GM18951 (cell line): Measurements from ENCODE around the gene WFDC11.
"Not testable (repeated sequence)": the region's sequence is repeated elsewhere in the genome, so short reads cannot be mapped to it uniquely, and the experiment has no call there.

ENCODE experiments used
- POLR2A ChIP-seq: IDR thresholded peaks from 4 replicates; pipeline ENCODE4 v1.6.1; 2011; ENCODE audit warnings: mild to moderate bottlenecking; ENCODE audit not compliant: insufficient read length, insufficient read depth; ENCODE audit errors: extremely low read depth
- in situ Hi-C: fragments of 300-500 bp; cut with MboI; formaldehyde crosslinking; loops from one replicate; pipeline ENCODE4 v1.12.0; 2022; ENCODE audit warnings: low sequenced_read_pairs, mixed read lengths, inconsistent platforms; ENCODE audit not compliant: unreplicated experiment

The WFDC11 gene

DNA sequence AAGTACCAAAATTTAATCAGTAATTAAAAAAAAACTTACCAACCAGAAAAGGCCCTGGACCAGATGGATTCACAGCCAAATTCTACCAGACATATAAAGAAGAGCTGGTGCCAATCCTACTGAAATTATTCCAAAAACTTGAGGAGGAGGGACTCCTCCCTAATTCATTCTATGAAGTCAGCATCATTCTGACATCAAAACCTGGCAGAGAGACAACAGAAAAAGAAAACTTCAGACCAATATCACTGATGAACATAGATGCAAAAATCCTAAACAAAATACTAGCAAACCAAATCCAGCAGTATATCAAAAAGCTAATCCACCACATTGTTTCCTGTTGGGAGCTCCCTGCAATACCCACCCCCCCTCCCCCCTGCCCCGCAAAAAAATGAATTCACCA is at the start of gene WFDC11:
Gene WFDC11 (minus strand): TSS at position 101 of the 400 bp plus-strand sequence. CDS start 19,639 bp downstream, outside the sequence.
- TF ChIP-seq POLR2A = no peak
- in situ Hi-C loops = no loop called here

DNA sequence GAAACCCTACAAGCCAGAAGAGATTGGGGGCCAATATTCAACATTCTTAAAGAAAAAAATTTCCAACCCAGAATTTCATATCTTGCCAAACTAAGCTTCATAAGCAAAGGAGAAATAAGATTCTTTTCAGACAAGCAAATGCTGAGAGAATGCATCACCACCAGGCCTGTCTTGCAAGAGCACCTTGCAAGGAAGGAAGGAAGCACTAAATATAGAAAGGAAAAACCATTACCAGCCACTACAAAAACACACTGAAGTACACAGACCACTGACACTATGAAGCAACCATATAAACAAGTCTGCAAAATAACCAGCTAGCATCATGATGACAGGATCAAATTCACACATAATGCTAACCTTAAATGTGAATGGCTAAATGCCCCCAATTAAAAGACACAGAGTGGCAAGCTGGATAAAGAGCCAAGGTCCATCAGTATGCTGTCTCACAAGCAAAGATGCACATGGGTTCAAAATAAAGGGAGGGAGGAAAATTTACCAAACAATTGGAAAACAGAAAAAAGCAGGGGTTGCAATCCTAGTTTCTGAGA is 46.2 kb upstream of the WFDC11 start:
- in situ Hi-C loops = not testable (repeated sequence)

GRCh38 chr20:45704969-45705637 is 35.1 kb upstream of the WFDC11 start, which contains the start of gene WFDC10B:
TSS of gene WFDC10B (minus strand) at chr20:45705019. CDS start at chr20:45685992, 19,027 bp downstream.
- in situ Hi-C loops = no loop called here
- no peak for TF ChIP-seq POLR2A

DNA sequence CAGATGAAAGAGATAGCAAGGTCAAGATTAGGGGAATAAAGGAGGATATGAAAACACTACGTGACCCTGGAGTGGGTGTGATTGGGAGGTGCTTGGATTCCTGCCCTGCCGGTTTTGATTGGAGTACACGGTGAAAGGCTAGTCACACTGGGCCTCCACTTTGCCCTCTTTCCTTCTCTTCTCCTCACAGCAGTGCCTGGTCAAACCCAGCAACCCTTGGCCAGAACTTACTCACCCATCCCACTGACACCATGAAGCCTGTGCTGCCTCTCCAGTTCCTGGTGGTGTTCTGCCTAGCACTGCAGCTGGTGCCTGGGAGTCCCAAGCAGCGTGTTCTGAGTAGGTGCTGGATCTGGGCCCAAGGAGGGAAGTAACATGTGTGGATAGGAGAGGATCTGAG is 31.8 kb upstream of the WFDC11 start, which contains the start of gene WFDC13:
Gene WFDC13 (plus strand): TSS at position 166 of the 400 bp plus-strand sequence. CDS start 86 bp downstream, at position 252.
- in situ Hi-C loops = no loop called here

GRCh38 chr20:45701104-45701503 is 31.1 kb upstream of the WFDC11 start:
- no peak for TF ChIP-seq POLR2A

More for the DNA sequence above, 31.8 kb upstream of the WFDC11 start, which contains the start of gene WFDC13:
- TF ChIP-seq POLR2A = no peak

DNA sequence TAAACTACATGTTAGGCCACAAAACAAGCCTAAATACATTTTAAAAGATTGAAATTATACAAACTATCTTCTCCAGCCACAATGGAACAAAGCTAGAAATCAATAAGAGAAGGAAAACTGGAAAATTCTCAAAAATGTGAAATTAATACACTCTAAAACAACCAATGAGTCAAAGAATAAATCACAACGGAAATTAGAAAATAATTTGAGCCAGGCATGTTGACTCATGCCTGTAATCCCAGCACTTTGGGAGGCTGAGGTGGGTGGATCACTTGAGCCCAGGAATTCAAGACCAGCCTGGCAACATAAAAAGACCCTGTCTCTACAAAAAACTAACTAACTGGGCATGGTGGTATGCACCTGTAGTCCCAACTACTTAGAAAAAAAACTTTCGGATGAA is 25.5 kb upstream of the WFDC11 start:
- in situ Hi-C loops = no loop called here
- TF ChIP-seq POLR2A = no peak

More at GRCh38 chr20:45701104-45701503, 31.1 kb upstream of the WFDC11 start:
- in situ Hi-C loops = no loop called here

- in situ Hi-C loops = not testable (repeated sequence)
Observed at GRCh38 chr20:45693346-45693745, 23.3 kb upstream of the WFDC11 start.

GRCh38 chr20:45685896-45686295 is 15.9 kb upstream of the WFDC11 start:
- in situ Hi-C loops = no loop called here
- TF ChIP-seq POLR2A = no peak

GRCh38 chr20:45679650-45680049 is 9.6 kb upstream of the WFDC11 start:
- no peak for TF ChIP-seq POLR2A
- in situ Hi-C loops = no loop called here

GRCh38 chr20:45672765-45673164 is 2.7 kb upstream of the WFDC11 start:
- no peak for TF ChIP-seq POLR2A
- in situ Hi-C loops = no loop called here

DNA sequence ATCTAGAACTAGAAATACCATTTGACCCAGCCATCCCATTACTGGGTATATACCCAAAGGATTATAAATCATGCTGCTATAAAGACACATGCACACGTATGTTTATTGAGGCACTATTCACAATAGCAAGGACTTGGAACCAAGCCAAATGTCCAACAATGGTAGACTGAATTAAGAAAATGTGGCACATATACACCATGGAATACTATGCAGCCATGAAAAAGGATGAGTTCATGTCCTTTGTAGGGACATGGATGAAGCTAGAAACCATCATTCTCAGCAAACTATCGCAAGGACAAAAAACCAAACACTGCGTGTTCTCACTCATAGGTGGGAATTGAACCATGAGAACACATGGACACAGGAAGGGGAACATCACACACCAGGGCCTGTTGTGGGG is 13.0 kb downstream of the WFDC11 start:
- in situ Hi-C loops = not testable (repeated sequence)

GRCh38 chr20:45651726-45652125 is 18.3 kb downstream of the WFDC11 start:
- in situ Hi-C loops = not testable (repeated sequence)

DNA sequence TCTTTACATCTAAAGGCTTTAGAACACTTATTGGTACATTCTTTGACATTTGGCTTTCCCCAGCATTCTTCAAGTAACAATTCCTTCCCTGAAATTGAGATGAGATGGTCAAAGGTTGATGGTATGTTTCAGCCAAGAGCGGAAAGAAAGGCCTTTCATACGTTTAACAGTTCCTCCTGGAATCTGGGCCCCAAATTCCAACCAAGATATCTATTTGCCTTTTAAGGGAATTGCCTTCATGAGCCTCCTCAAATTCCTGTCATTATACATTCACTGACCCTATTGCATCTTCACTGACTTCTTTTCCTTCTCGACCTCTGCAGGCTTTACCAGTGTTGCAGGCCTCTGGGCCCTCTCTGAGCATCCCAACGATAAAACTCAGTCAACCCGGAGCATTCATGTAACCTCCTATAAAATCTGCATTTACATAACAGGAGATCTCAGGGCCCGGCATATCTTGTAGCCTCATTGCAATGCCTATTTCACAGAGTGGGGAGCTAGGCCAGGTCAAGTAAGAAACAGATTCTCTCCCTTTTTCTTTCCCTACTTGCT is 20.7 kb downstream of the WFDC11 start:
- in situ Hi-C loops = no loop called here
- no peak for TF ChIP-seq POLR2A

DNA sequence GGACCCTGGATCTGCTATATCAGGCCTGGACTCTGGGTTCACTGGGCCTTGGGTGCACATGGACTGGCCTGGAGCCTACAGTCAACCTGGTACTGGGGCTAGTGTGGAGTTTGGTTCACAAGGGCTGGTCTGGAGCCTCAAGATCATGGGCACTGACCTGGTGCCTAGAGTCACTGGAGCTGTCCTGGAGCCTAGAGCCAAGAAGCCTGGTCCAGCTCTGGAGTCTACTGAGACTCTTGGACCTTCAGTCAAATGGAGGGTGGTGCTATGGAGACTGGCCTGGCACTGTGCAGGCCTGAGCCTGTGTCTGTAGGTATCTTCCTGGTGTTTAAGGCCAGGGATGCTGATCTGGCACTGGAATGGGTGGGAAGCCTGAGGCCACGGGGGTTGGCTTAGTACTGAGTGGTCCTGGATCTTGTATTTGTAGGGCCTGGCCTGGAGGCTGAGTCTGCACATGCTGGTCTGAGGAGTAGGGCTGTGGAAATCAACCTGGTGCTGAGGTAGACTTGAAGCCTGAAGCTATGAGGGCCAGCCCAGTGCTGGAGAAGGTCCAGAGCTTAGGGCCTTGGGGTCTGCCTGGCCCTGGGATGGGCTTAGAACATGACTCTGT is 22.5 kb downstream of the WFDC11 start:
- in situ Hi-C loops = no loop called here

More for the DNA sequence above, 22.5 kb downstream of the WFDC11 start:
- no peak for TF ChIP-seq POLR2A
